Activated CD8-positive, alpha-beta memory T cell treated with anti-CD3 and anti-CD28 coated beads, Interleukin-2, amount 10 ng/mL, durations not matched to agents 7 days and 5 days (primary cell): ENCODE measurements around the gene APLF. TPM values are rescaled to one million over a fixed set of nuclear protein-coding genes. Genes with fewer than 3 reads are reported as not detected.
"Not testable (repeated sequence)": the region's sequence is repeated elsewhere in the genome, so short reads cannot be mapped to it uniquely, and the experiment has no call there.

ENCODE experiments used
- ATAC-seq: fragments of 150-1000 bp; cut with Tn5 transposase; one replicate; pipeline ENCODE4 v1.10.0; 2021; ENCODE audit warnings: moderate library complexity
- CTCF ChIA-PET: fragments of 350-600 bp; sonication (Branson Sonifier 250); formaldehyde crosslinking; loops from one replicate; lab custom pipeline; 2021; ENCODE audit warnings: antibody characterized with exemption; lab: Charles Lee
- DNase-seq: peaks from one replicate; pipeline ENCODE4 v3.0.0-alpha.2; 2020
- H3K27ac Mint-ChIP-seq: one replicate; pipeline ENCODE4 v1.8.0; 2021; ENCODE audit warnings: mild to moderate bottlenecking, mixed read lengths
- H3K27me3 Mint-ChIP-seq: one replicate; pipeline ENCODE4 v1.8.0; 2021; ENCODE audit warnings: mixed read lengths
- H3K36me3 Mint-ChIP-seq: one replicate; pipeline ENCODE4 v1.8.0; 2021; ENCODE audit warnings: mild to moderate bottlenecking, mixed read lengths
- H3K4me1 Mint-ChIP-seq: one replicate; pipeline ENCODE4 v1.8.0; 2021; ENCODE audit warnings: mixed read lengths
- H3K4me3 Mint-ChIP-seq: one replicate; pipeline ENCODE4 v1.8.0; 2021; ENCODE audit warnings: mild to moderate bottlenecking, moderate library complexity, mixed read lengths
- H3K9me3 Mint-ChIP-seq: one replicate; pipeline ENCODE4 v1.8.0; 2022; ENCODE audit warnings: low read depth, mixed read lengths
- total RNA-seq, 2 experiments: library from RNA; stranded (reverse); gene quantifications; one replicate each; pipeline ENCODE4 v1.2.3, GENCODE V29; 2021

Gene APLF
- total RNA-seq, 2 experiments from 2014 or later = 3.0 to 3.3 TPM

GRCh38 chr2:68468801-68469200 lies 1.4 kb downstream of the APLF start:
- ATAC-seq (no peak), DNase-seq (no peak)
- no peaks in the 10 kb centered on the region for H3K27me3 Mint-ChIP-seq
- no peak overlapping the region for H3K27ac Mint-ChIP-seq
- CTCF ChIA-PET = interaction anchor here (0.9 to 7.1 kb wide), 4 partner anchors 19 to 458 kb away, joined by 3 to 69 read pairs (median 4); no protein-coding TSS in a partner anchor
- H3K4me1 Mint-ChIP-seq = peaks cover 36% of the 10 kb centered on the region
- H3K4me3 Mint-ChIP-seq = peak overlapping the region; percentile 100
- no peaks in the 10 kb centered on the region for H3K9me3 Mint-ChIP-seq
- H3K36me3 Mint-ChIP-seq = peaks cover 10% of the 10 kb centered on the region

GRCh38 chr2:68469935-68470334 lies 2.5 kb downstream of the APLF start:
- Mint-ChIP-seq H3K4me1 (peaks cover 26% of the 10 kb centered on the region), H3K9me3 (no peaks in the 10 kb centered on the region), H3K27ac (no peak overlapping the region), H3K4me3 (no peak overlapping the region), H3K27me3 (no peaks in the 10 kb centered on the region), H3K36me3 (peaks cover 8% of the 10 kb centered on the region)
- DNase-seq (no peak), ATAC-seq (no peak)
- CTCF ChIA-PET = interaction anchor here (1.1 to 1.3 kb wide), 2 partner anchors 184 to 282 kb away, joined by 3 read pairs; no protein-coding TSS in a partner anchor

DNA sequence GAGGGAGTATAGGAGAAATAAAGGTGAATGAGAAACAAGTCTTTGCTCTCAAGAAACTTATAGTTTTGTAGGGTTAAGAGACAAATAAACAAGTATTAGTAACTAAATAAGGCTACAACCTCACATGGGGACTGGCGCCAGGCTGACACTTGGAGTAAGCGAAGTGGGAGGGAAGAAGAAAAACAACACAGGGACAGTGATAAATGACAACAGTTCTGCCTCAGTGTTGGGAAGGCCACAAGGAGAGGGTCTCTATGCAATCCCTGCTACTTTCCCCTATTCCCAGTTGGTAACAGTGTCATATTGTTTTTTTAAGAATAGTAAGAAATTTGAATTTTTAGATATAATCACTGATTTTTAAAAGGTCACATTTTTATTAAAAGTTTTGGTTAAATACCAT lies 4.0 kb downstream of the APLF start:
- Mint-ChIP-seq H3K4me1 (peaks cover 12% of the 10 kb centered on the region), H3K9me3 (no peaks in the 10 kb centered on the region), H3K36me3 (peaks cover 4% of the 10 kb centered on the region)

DNA sequence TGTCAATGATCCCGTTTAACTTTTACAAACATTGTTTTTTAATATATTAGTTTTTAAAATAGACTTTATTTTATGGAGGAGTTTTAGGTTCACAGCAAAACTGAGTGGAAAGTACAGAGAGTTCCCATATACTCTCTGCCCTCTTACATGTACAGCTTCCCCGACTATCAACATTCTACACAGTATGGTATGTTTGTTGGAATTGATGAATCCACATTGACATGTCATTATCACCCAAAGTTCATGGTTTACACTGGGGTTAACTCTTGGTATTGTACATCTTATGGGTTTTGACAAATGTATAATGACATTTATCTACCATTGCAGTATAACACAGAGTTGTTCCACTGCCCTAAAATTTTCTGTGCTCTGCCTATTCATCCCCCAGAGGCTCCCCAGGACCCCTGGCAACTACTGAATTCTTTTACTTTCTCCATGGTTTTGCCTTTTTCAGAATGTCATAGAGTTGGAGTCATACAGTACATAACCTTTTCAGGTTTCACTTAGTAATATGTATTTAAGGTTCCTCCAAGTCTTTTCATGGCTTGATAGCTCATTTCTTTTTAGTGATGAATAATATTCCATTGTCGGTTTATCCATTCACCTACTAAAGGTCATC lies 5.5 kb downstream of the APLF start:
- H3K27ac Mint-ChIP-seq = no peak overlapping the region
- DNase-seq = no peak
- no peaks in the 10 kb centered on the region for H3K27me3 Mint-ChIP-seq
- peaks cover 11% of the 10 kb centered on the region for H3K4me1 Mint-ChIP-seq
- ATAC-seq = no peak
- H3K36me3 Mint-ChIP-seq = peaks cover 8% of the 10 kb centered on the region
- CTCF ChIA-PET = interaction anchor here (1.3 kb wide), 1 partner anchor 15 kb away, joined by 3 read pairs; no protein-coding TSS in a partner anchor
- H3K4me3 Mint-ChIP-seq = no peak overlapping the region
- H3K9me3 Mint-ChIP-seq = no peaks in the 10 kb centered on the region

More for the DNA sequence above, 4.0 kb downstream of the APLF start:
- no peak for DNase-seq
- H3K4me3 Mint-ChIP-seq = no peak overlapping the region
- ATAC-seq = no peak
- CTCF ChIA-PET = interaction anchor here (1.1 to 1.8 kb wide), 2 partner anchors 8 to 17 kb away, joined by 4 read pairs; no protein-coding TSS in a partner anchor
- no peak overlapping the region for H3K27ac Mint-ChIP-seq
- H3K27me3 Mint-ChIP-seq = no peaks in the 10 kb centered on the region

GRCh38 chr2:68475110-68475509 lies 7.7 kb downstream of the APLF start:
- Mint-ChIP-seq H3K27me3 (no peaks in the 10 kb centered on the region), H3K9me3 (no peaks in the 10 kb centered on the region), H3K27ac (no peak overlapping the region), H3K4me1 (no peaks in the 10 kb centered on the region), H3K4me3 (no peak overlapping the region), H3K36me3 (peaks cover 6% of the 10 kb centered on the region)
- DNase-seq (no peak), ATAC-seq (no peak)
- CTCF ChIA-PET = interaction anchor here (1.2 to 2.3 kb wide), 2 partner anchors 11 to 120 kb away, joined by 3 to 11 read pairs; no protein-coding TSS in a partner anchor

GRCh38 chr2:68475576-68475975 lies 8.2 kb downstream of the APLF start:
- CTCF ChIA-PET = interaction anchor here (1.2 to 2.3 kb wide), 2 partner anchors 12 to 120 kb away, joined by 3 to 11 read pairs; no protein-coding TSS in a partner anchor
- no peak for ATAC-seq

DNA sequence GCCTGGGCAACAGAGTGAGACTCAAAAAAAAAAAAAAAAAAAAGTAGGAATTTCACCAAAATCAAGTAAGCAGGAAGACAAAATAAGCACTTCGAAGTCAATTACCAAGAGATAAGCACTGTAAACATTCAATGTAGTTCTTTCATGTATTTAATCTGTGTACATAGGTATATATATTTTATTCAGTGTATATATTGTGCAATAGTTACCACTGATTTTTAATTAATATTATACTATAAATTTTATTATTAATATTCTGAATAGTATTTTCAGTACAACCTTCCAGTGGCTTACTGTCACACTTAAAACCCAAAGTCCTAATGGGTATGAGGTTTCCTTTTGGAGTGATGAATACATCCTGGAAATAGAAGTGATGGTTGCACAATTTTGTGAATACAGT lies 9.1 kb downstream of the APLF start:
- H3K27me3 Mint-ChIP-seq = no peaks in the 10 kb centered on the region
- ATAC-seq = no peak
- no peaks in the 10 kb centered on the region for H3K4me1 Mint-ChIP-seq
- no peak overlapping the region for H3K4me3 Mint-ChIP-seq
- no peak for DNase-seq
- no peaks in the 10 kb centered on the region for H3K9me3 Mint-ChIP-seq
- H3K36me3 Mint-ChIP-seq = peaks cover 6% of the 10 kb centered on the region
- CTCF ChIA-PET = no interaction called here
- no peak overlapping the region for H3K27ac Mint-ChIP-seq

More at GRCh38 chr2:68475576-68475975, 8.2 kb downstream of the APLF start:
- H3K27me3 Mint-ChIP-seq = no peaks in the 10 kb centered on the region
- H3K36me3 Mint-ChIP-seq = peaks cover 6% of the 10 kb centered on the region
- H3K9me3 Mint-ChIP-seq = no peaks in the 10 kb centered on the region
- H3K4me1 Mint-ChIP-seq = no peaks in the 10 kb centered on the region
- no peak overlapping the region for H3K4me3 Mint-ChIP-seq
- DNase-seq = no peak
- H3K27ac Mint-ChIP-seq = no peak overlapping the region

GRCh38 chr2:68478688-68479087 lies 11.3 kb downstream of the APLF start:
- no peak overlapping the region for H3K27ac Mint-ChIP-seq
- no peak overlapping the region for H3K4me3 Mint-ChIP-seq
- no peak for ATAC-seq
- peaks cover 4% of the 10 kb centered on the region for H3K36me3 Mint-ChIP-seq
- H3K27me3 Mint-ChIP-seq = no peaks in the 10 kb centered on the region
- no peak for DNase-seq
- CTCF ChIA-PET = interaction anchor here (0.5 to 1.7 kb wide), 3 partner anchors 9 to 464 kb away, joined by 3 to 4 read pairs (median 3); no protein-coding TSS in a partner anchor
- peaks cover 2% of the 10 kb centered on the region for H3K4me1 Mint-ChIP-seq
- no peaks in the 10 kb centered on the region for H3K9me3 Mint-ChIP-seq

- Mint-ChIP-seq H3K4me3 (no peak overlapping the region), H3K4me1 (peaks cover 2% of the 10 kb centered on the region), H3K36me3 (peaks cover 4% of the 10 kb centered on the region), H3K9me3 (no peaks in the 10 kb centered on the region), H3K27ac (no peak overlapping the region), H3K27me3 (no peaks in the 10 kb centered on the region)
- no peak for DNase-seq
- CTCF ChIA-PET = interaction anchor here (0.9 to 1.4 kb wide), 4 partner anchors 16 to 442 kb away, joined by 3 to 4 read pairs (median 3); partner anchors contain the start of gene FBXO48
- no peak for ATAC-seq
Measured at GRCh38 chr2:68482296-68482820, 15.0 kb downstream of the APLF start.

- no peak overlapping the region for H3K4me3 Mint-ChIP-seq
- peaks cover 4% of the 10 kb centered on the region for H3K4me1 Mint-ChIP-seq
- no peaks in the 10 kb centered on the region for H3K27me3 Mint-ChIP-seq
- H3K9me3 Mint-ChIP-seq = no peaks in the 10 kb centered on the region
- CTCF ChIA-PET = interaction anchor here (0.9 to 1.4 kb wide), 4 partner anchors 17 to 442 kb away, joined by 3 to 4 read pairs (median 3); partner anchors contain the start of gene FBXO48
- no peaks in the 10 kb centered on the region for H3K36me3 Mint-ChIP-seq
- ATAC-seq (no peak), DNase-seq (no peak)
- H3K27ac Mint-ChIP-seq = no peak overlapping the region
Measured at GRCh38 chr2:68483011-68483410, 15.6 kb downstream of the APLF start.

- H3K27ac Mint-ChIP-seq = no peak overlapping the region
- H3K36me3 Mint-ChIP-seq = no peaks in the 10 kb centered on the region
- H3K4me1 Mint-ChIP-seq = peaks cover 3% of the 10 kb centered on the region
- ATAC-seq (no peak), DNase-seq (no peak)
- no peaks in the 10 kb centered on the region for H3K27me3 Mint-ChIP-seq
- no peaks in the 10 kb centered on the region for H3K9me3 Mint-ChIP-seq
- CTCF ChIA-PET = interaction anchor here (0.6 to 3.2 kb wide), 30 partner anchors 9 to 456 kb away, joined by 3 to 25 read pairs (median 4); partner anchors contain the start of genes APLF, ARHGAP25 and FBXO48
- H3K4me3 Mint-ChIP-seq = no peak overlapping the region
Measured at GRCh38 chr2:68487773-68488355, 20.5 kb downstream of the APLF start.

GRCh38 chr2:68488605-68489004 lies 21.2 kb downstream of the APLF start:
- not testable (repeated sequence) for DNase-seq, H3K27me3 Mint-ChIP-seq, H3K27ac Mint-ChIP-seq, H3K4me3 Mint-ChIP-seq, H3K9me3 Mint-ChIP-seq, ATAC-seq, H3K4me1 Mint-ChIP-seq, H3K36me3 Mint-ChIP-seq
- CTCF ChIA-PET = interaction anchor here (1.0 to 3.2 kb wide), 11 partner anchors 17 to 437 kb away, joined by 3 to 25 read pairs (median 7); partner anchors contain the start of genes APLF and FBXO48

DNA sequence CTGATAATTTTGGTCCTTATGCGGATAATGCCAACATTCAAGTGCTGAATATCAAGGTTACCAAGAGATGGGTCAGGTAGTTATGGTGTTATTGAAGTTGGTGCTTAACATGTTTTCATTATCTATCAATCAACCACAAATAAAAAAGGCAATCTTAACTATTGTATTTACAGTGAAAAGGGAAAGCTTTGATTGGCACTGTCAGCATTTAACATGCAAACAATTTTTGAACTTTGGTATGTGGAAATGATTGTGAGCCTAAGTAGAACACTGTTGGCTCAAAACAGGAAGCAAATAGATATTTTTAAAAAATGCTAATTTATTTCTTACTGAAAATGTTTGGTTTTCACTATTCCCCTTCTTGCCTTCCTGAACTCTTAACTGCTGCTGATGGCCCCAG lies 21.9 kb downstream of the APLF start:
- H3K36me3 Mint-ChIP-seq = peaks cover 3% of the 10 kb centered on the region
- H3K4me3 Mint-ChIP-seq = no peak overlapping the region
- CTCF ChIA-PET = interaction anchor here (1.9 to 3.2 kb wide), 4 partner anchors 23 to 437 kb away, joined by 9 to 25 read pairs (median 18); partner anchors contain the start of genes APLF and FBXO48
- no peak overlapping the region for H3K27ac Mint-ChIP-seq
- no peak for DNase-seq
- H3K9me3 Mint-ChIP-seq = peaks cover 2% of the 10 kb centered on the region
- H3K4me1 Mint-ChIP-seq = peaks cover 3% of the 10 kb centered on the region
- no peaks in the 10 kb centered on the region for H3K27me3 Mint-ChIP-seq
- no peak for ATAC-seq
